Ovary (tissue), 9 donors: Measurements from ENCODE around the gene ATG9B. TPM values are rescaled to one million over a fixed set of nuclear protein-coding genes. Genes with fewer than 3 reads are reported as not detected.

Experiments
- DNase-seq, 5 donors: peaks; one replicate each; pipeline ENCODE4 v3.0.0-alpha.2; 2019 to 2020
- H3K27ac ChIP-seq, 2 donors: fragments of 200-600 bp; one replicate each; pipeline versions ENCODE4 v1.5.1 to v1.8.0; 2019 to 2022
- H3K27me3 ChIP-seq: fragments of 200-600 bp; one replicate; pipeline ENCODE4 v1.8.0; 2022
- H3K36me3 ChIP-seq: fragments of 200-600 bp; sonication (generic); one replicate; pipeline ENCODE4 v1.5.1; 2019
- H3K4me1 ChIP-seq: one replicate; pipeline ENCODE4 v1.8.1; 2013; ENCODE audit warnings: mild to moderate bottlenecking, moderate library complexity; ENCODE audit not compliant: insufficient read depth
- H3K4me3 ChIP-seq: fragments of 200-600 bp; sonication (generic); one replicate; pipeline ENCODE4 v1.5.1; 2017
- H3K9me3 ChIP-seq, 2 donors: fragments of 200-600 bp in 1 of 2; sonication (generic) in 1 of 2; one replicate each; pipeline versions ENCODE4 v1.5.1 to v1.8.1; 2013 to 2019; ENCODE audit warnings: mild to moderate bottlenecking in 1 of 2, moderate library complexity in 1 of 2
- CTCF ChIP-seq, 3 donors: fragments of 450-650 bp in 2 of 3; fragments of 200-600 bp in 1 of 3; IDR thresholded peaks; one replicate each; pipeline versions ENCODE4 v1.5.1 to v1.8.0; 2016 to 2022; ENCODE audit warnings: antibody characterized with exemption in 3 of 3, mild to moderate bottlenecking in 1 of 3
- EP300 ChIP-seq: sonication (generic); formaldehyde crosslinking; IDR thresholded peaks from one replicate; pipeline ENCODE4 v1.6.1; 2017; ENCODE audit warnings: antibody characterized with exemption
- POLR2A ChIP-seq: fragments of 450-650 bp; IDR thresholded peaks from one replicate; pipeline ENCODE4 v1.6.1; 2017; ENCODE audit warnings: antibody characterized with exemption, mild to moderate bottlenecking, moderate library complexity
- WGBS, 3 donors: extraction: QIAGEN DNeasy Blood & Tissue Kit in 1 of 3; methylation state at CpG; one replicate each; pipeline versions ENCODE4 v1.1.5 to v1.1.7; 2013 to 2017; 5-methylcytosine and 5-hydroxymethylcytosine counted together
- intact Hi-C, 4 donors: fragments of 100-400 bp; cut with DNase I; formaldehyde crosslinking; loops; one replicate each; pipeline versions ENCODE4 v1.11.0 to v1.15.1; 2022 to 2023
- polyA plus RNA-seq, 2 donors: library from polyadenylated mRNA; stranded (reverse); fragments of 200-250 nt in 1 of 2; fragments of 350-450 nt in 1 of 2; fragmentation: Illumina TruSeq in 1 of 2; extraction: RNeasy Lipid Tissue Mini Kit (QIAGEN cat#74804) in 1 of 2; gene quantifications; one replicate each; pipeline ENCODE4 v1.2.3, GENCODE V29; 2013 to 2014
- total RNA-seq, 7 donors: library from RNA; depleted of rRNA in 2 of 7; stranded (reverse); fragments of >200 nt in 2 of 7; fragmentation: NEBNext Ultra II Directional in 3 of 7; extraction: Animal tissue kit (Norgen Biotek cat#: 25700) in 3 of 7; gene quantifications; one replicate each; pipeline versions ENCODE4 v1.1.0 to v1.2.4, GENCODE V29; 2016 to 2023
- donor health status: DM: no; HTN: no; CAD: no; lungs with moderate emphysema.
- donor health status: DM: no; HTN: no; CAD: no.
- donor health status: Bipolar disorder and iron deficiency.
- donor health status: DM: yes; HTN: yes; CAD: no.
- donor health status: DM: no; HTN: no; CAD: no.
- donor health status: DM: yes; HTN: yes; CAD: no.

ATG9B gene
- total and polyA plus RNA-seq, 9 donors = 0.03 to 1.0 (median 0.35) TPM

- no peak overlapping the region for H3K4me3 ChIP-seq
- H3K27ac ChIP-seq = peak overlapping the region in 1 of 2 donors; percentile 64
- no peaks in the 10 kb centered on the region for H3K36me3 ChIP-seq
- DNase-seq = peak; percentile 65 to 79 (median 77)
- intact Hi-C loops = loop anchor here in 1 of 4 donors (5.0 kb wide), 1 partner anchor 73 kb away; no protein-coding TSS in a partner anchor
- TF ChIP-seq EP300 (no peak), POLR2A (no peak), CTCF (IDR thresholded peaks at IDR 0.05) (no peak)
- no peaks in the 10 kb centered on the region for H3K9me3 ChIP-seq
- 18 to 21% (median 19%) methylated on average over 11 to 12 of the region's 12 CpGs for WGBS, 3 donors
- no peaks in the 10 kb centered on the region for H3K27me3 ChIP-seq
- H3K4me1 ChIP-seq = peaks cover 8% of the 10 kb centered on the region
Measured at GRCh38 chr7:151038951-151039849, 14.9 kb upstream of the ATG9B start.

- Histone ChIP-seq H3K4me3 (no peak overlapping the region), H3K27me3 (no peaks in the 10 kb centered on the region), H3K4me1 (peaks cover 8% of the 10 kb centered on the region), H3K27ac (no peak overlapping the region), H3K9me3 (no peaks in the 10 kb centered on the region), H3K36me3 (no peaks in the 10 kb centered on the region)
- intact Hi-C loops = loop anchor here in 1 of 4 donors (5.0 kb wide), 1 partner anchor 76 kb away; no protein-coding TSS in a partner anchor
- TF ChIP-seq CTCF (IDR thresholded peaks at IDR 0.05) = no peak
- TF ChIP-seq POLR2A = no peak
- TF ChIP-seq EP300 = no peak
- no peak for DNase-seq
- WGBS, 3 donors = 92 to 94% (median 94%) methylated on average over 17 of the region's 17 CpGs
Measured at GRCh38 chr7:151035902-151036301, 11.6 kb upstream of the ATG9B start.

- no peak for DNase-seq
- Histone ChIP-seq H3K27me3 (no peaks in the 10 kb centered on the region), H3K36me3 (no peaks in the 10 kb centered on the region), H3K27ac (no peak overlapping the region), H3K4me3 (no peak overlapping the region), H3K9me3 (no peaks in the 10 kb centered on the region), H3K4me1 (peaks cover 8% of the 10 kb centered on the region)
- TF ChIP-seq CTCF (IDR thresholded peaks at IDR 0.05) = no peak
- no peak for TF ChIP-seq POLR2A
- no peak for TF ChIP-seq EP300
- intact Hi-C loops = loop anchor here in 1 of 4 donors (5.0 kb wide), 1 partner anchor 77 kb away; no protein-coding TSS in a partner anchor
- 81 to 84% (median 81%) methylated on average over 20 to 21 of the region's 21 CpGs for WGBS, 3 donors
Measured at GRCh38 chr7:151035026-151035717, 10.9 kb upstream of the ATG9B start.

- Histone ChIP-seq H3K9me3 (no peaks in the 10 kb centered on the region), H3K27ac (no peak overlapping the region), H3K36me3 (no peaks in the 10 kb centered on the region), H3K4me3 (no peak overlapping the region), H3K4me1 (peaks cover 3% of the 10 kb centered on the region), H3K27me3 (no peaks in the 10 kb centered on the region)
- WGBS, 3 donors = 89 to 92% (median 91%) methylated on average over 20 to 21 of the region's 21 CpGs
- DNase-seq = no peak
- intact Hi-C loops = loop anchor here in 1 of 4 donors (5.0 kb wide), 1 partner anchor 78 kb away; no protein-coding TSS in a partner anchor
- TF ChIP-seq POLR2A (no peak), CTCF (IDR thresholded peaks at IDR 0.05) (no peak), EP300 (no peak)
Measured at GRCh38 chr7:151034312-151035025, 10.2 kb upstream of the ATG9B start.
